Activated CD4-positive, alpha-beta T cell treated with anti-CD3 and anti-CD28 coated beads, Interleukin-2, amount 50 U/mL, for 48 hours (primary cell): Measurements from ENCODE around the gene SYCE3.
A peak's percentile ranks its signal among the peaks of the same experiment; 100 is the strongest.

Experiments
- DNase-seq, 2 experiments: peaks; one replicate each; pipeline ENCODE4 v3.0.0-alpha.2; 2020

Gene SYCE3

DNA sequence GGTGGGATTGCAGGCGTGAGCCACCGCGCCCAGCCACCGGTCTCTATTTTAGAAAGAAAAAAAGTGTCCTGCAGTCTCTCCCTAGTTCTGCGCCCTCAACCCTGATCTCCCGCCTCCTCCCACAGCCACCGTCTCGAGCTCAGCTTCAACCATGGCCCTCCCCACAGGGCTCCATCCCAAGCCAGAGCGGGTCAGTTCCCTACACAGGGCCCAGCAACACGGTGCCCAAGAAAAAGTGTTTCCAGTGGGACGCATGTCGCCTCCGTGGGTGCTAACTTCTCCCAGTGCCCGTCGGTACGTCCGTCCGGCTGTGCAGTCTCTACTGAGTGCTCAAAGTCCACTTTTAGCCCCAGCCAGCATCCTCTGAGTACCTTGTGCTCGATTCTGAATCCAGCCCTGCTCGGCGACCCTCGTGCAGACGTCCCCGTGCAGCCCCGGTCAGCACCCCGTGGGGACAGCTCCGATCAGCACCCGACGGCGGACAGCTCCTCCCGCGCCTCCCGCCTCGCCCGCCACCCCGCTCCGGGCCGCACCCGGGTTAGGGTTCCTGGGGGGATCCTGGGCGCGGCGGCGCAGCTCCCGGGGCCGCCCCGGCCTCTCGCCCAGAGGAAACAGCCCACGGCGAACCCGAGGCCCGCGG is 37.2 kb upstream of the SYCE3 start:
- peak; percentile 63 to 69 for DNase-seq

DNA sequence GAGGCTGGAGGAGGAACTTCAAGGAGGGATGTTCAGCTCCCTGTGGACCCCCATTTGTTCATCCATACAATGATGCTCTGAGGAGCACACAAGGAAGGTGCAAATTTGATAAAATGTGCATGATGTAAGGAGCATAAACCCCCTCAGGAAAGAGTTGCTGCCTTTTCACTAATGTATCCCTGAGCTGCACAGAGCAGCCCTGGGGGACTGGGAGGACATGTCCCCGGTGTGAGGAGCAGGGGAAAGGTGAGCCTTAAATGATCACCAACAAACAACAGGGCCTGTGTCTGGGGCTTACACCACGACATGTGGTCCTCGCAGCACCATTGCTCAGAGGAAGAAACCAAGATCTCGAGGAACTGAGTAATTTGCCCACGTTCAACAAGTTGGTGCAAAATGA is 34.4 kb upstream of the SYCE3 start:
- DNase-seq, result no peak

DNA sequence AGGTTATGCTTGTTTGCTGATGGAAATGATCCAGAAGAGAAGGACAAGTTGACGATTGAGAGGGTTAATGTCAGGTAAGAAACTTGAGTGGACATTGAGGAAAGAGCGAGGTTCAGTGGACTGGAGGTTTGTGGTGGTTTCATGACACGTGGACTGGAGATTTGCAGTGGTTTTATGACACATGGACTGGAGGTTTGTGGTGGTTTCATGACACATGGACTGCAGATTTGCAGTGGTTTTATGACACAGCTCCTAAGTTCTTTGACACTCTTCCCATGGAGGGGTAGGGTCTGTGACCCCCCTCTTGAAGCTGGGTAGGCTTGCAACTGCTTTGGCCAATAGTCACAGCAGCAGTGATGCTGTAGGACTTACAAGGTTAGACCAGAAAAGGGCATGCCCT is 32.5 kb upstream of the SYCE3 start:
- DNase-seq, result no peak

DNA sequence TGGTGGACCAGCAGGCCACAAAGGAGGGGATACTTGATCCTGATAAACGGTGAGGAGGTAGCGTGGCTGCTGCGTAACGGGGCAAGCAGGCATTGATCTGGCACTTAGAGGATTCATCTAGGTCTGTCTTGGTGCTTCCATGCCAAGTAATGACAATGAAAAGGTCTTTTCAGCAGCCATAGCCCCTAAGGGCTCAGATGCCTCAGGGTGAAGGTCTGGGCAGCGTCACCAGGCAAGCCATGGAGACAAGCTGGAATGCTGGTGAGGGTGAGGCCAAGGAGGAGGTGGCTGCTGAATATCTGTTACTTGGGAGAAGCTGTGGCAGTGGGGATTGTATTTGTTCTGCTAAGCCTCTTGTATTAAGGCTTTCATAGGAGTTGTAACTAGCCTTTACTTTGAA is 24.7 kb upstream of the SYCE3 start:
- DNase-seq, result no peak

DNA sequence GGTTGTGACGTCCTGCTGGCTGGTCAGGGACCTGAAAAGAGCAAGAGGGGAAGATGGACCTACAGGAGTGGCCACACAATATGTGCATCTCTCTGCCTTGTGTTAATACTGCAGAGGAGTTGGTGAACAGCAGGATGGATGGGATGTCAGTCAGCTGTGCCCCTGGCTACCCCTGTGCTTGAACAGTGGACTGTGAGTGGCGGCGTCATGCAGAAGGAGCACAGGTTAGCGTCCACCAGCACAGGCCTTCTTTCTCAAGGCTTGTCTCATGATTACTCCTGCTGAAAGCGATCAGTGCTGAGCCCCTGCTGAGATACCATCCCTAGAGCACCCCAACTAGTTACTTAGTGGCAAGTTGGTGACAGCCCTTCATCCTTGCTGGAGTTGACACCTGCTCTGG is 23.7 kb upstream of the SYCE3 start:
- DNase-seq, result no peak

DNA sequence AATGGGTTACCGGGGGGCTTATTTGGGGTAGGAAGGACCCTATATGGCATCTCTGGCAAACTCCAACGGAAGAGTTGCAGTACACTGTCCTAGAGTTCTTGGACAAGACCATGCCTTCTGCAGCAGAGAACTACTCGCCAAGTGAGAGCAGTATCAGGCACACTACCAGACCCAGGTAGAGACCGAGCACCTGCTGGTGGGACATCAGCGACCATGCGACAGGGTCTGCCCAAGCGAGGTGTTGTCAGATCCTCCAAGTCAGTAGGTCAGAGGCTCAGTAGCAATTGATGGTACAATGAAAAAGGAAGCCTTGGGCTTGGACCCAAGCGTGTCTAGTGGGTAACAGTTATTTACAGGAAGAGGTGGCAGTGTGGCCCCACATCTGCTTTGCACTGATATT is 23.1 kb upstream of the SYCE3 start:
- no peak for DNase-seq

DNA sequence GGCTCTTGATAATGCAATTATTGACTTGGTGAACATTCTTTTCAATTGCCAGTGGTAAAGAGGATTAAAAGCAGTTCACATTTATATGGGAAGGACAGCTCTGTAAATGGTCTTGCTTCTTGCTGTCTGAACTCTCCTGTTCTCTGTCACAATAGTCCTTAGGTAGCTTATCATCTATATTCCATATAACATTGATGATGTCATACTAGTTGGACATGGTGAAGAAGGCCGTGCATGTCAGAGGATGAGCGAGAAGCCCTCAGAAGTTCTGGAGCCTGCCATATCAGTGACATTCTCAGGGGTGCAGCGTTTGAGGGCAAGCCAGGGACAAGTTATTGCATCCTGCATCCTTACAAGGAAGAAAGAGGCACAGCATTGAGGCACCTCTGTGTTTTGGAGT is 22.5 kb upstream of the SYCE3 start:
- DNase-seq, result no peak

DNA sequence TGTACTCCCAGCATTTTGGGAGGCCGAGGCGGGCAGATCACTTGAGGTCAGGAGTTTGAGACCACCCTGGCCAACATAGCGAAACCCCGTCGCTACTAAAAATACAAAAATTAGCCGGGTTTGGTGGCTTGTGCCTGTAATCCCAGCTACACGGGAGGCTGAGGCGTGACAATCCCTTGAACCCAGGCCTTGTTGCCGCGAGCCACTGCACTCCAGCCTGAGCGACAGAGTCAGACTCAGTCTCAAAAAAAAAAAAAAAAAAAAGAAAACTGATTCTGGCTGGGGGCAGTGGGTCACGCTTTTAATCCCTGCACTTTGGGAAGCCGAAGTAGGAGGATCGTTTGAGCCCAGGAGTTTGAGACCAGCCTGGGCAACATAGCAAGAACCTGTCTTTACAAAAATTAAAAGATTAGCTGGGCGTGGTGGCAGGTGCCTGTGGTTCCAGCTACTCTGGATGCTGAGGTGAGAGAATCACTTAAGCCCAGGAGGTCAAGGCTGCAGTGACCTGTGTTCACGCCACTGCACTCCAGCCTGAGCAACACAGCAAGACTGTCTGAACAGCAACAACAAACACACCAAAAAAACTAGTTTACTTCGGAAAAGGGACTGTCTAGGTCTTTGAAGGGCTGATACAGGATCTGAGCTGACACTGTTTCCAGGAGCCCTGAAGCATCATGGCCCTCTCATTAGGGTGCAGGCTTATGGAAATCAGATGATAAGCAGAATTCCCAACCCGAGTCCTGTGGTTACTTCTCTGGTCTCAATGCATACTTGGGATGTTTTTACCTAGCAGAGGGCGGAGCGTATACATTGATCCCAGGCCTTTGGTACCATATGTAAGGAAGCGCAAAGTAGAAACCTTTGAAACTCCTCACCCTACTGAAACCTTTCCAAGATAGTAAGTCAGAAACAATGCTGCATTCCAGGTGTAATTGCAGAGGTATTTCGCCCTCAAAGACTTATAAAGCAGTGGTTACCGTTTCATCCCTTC is 21.7 kb upstream of the SYCE3 start:
- DNase-seq, result no peak

DNA sequence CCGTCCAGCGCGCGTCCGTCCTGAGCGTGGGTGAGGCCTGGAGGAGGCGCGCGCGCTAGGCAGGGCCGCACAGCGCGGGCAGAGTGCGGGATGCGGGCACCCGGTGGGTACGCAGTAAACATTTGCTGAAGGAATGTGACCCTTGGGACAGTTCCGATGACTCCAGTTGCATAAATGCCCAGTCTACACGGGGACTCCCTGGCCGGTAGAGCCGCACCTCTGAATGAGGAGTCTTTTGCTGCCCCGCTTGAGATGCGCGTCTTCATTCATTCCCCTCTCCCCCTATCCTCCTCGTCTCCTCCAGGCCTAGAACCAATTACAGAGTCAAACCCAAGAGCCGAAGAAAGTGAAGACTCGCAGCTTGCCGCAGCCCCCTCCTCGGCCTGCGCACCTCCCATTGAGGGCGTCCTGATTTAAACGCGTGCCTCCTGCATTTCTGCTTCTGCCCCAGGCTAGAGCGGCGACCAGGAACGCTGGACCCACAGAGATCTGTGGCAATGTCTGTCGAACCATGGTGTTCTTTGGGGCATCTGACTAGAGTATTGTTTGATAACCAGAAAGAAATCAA is 20.7 kb upstream of the SYCE3 start:
- DNase-seq, result no peak

DNA sequence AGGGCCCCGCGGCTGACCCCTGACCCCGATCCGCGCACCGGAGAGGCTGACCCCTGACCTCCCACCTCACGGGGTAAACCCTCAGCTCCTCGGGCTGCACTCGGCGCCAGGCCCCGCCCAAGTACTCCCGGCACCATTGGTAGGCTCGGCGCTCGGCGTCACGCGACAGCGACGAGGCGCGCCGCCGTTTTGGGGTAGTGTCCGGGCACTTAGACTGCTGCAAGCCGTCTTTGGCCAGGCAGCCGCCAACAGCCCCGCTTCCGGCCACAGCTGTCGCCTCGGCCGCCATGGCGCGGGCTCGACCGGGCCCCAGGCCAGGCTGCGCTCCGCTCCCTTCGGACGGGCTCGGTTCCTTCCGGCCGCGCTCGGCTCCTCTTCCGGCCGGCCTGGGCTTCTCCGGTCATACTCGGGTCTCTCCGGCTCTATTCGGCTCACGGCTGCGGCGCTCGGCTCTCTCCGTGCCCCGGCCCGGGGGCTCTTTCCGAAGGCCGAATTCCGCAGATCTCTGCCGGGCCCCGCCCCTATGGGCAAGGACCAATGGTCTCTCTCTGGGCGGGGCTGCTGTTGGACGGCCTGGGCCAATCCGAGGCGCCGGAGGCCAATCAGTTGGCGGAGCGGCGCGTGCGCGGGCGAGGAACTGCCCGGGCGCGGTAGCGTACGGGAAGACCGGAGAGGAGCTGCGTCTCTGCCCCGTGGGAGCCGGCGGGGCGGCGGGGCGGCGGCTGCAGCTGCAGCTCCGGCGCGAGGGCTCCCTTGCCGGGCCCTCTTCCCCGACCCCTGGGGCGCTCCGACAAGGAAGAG is 20.0 kb upstream of the SYCE3 start, which contains the start of gene CHKB:
CHKB (minus strand) TSS at position 357 of the 801 bp plus-strand sequence; CDS start at position 289, 68 bp downstream.
- peak; percentile 98 to 99 for DNase-seq

DNA sequence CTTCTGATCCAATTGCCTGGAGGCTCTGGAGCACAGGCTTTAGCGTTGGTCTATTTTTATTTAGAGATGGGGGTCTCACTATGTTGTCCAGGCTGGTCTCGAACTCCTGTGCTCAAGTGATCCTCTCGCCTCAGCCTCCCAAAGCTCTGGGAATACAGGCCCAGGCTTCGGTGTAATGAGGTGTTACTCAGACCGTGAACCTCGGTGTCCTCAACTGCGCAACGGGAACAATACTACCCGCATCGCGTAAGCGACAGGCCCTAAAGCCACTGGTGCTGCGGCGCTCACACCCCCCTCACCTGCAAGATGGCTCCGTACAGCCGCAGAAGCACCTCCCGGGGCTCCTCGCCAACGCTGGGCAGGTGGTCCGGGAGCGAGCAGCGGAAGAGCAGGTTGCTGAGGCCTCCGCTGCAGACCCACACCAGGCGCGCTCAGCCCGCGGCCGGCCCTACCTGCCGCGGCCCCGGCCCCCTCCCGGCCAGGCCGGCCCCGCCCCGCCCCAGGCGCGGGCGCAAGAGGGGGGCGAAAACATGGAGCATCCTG is 19.3 kb upstream of the SYCE3 start:
- DNase-seq, result peak; percentile 35 to 56

DNA sequence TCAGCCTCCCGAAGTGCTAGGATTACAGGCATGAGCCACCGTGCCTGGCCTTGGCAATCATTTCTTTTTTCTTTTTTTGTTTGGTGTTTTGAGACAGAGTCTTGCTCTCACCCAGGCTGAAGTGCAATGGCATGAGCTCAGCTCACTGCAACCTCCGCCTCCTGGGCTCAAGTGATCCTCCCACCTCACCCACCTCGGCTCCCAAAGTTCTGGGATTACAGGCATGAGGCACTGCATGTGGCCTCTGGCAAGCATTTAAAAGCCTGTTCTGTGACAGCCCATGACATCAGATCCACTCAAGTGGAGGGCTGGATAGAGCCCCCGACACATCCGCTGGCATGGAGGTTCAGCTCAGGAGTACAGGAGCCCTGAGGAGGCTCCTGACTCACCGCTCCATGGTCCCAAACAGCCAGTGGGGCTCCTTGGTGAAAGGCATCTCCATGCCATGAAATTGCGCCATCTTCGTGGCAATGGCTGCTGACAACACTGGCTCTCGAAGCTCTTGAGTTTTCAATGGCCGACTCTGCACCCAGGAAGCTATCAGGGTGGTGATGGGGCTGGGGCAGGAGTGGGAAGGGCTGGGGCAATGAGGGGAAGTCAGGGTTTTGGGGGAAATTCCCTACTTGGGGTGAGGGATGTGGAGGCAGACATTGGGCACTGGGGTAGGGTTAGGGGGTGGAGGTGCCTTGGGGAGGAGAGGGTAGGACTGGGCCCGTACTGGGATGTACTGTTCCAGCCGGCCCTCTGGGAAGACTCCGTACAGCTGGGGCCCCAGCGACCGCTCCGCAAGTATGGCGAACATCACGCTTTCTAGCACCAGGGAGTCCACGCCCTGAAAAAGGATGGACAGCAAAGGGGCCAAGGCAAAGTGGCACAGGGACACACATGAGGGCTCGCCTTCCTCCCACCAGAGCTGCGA is 18.6 kb upstream of the SYCE3 start:
- DNase-seq, result no peak

DNA sequence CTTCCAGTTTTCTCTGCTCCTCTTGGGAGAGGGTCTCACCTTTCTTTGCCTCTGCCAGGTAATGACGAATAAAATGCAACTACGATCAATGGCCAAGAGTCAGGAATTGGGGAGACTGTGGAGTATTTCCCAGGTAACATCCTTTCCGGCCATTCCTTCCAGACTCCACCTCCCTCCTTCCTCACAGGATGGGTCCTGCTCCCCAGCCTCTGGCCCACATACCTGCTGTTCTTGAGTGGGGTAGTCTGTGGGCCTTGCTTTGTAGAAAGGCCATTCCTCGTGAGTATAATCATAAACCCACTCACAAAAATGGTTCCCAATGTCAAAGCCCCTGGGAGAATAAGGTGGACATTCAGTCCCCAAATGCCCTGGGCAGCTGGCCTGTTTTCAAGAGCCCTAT is 17.0 kb upstream of the SYCE3 start:
- DNase-seq, result no peak

DNA sequence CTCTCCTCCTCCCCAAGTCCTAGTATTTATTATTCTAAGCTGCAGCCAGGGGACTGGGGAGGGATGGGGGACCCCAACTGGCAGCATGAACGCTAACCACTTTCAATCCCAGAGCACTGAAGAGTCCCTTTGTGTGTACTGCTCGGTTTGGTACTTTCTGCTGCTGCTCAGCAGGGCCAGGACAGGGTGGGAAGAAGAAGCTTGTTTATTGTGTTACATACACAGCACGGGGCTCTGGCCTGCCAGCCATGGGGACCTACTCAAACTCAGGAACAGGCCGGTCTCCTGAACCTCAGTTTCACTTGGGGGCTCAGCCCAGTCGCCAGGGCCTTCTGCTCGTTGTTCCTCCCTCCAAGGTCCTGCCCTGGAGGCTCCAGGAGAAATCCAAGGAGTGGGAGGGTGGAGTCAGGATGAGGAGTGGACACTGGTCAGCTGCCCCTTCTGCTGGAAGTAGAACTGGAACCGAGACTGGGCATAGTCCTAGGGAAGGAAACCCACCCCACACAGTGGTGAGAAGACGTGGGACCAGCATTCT is 16.1 kb upstream of the SYCE3 start:
- DNase-seq, result no peak

DNA sequence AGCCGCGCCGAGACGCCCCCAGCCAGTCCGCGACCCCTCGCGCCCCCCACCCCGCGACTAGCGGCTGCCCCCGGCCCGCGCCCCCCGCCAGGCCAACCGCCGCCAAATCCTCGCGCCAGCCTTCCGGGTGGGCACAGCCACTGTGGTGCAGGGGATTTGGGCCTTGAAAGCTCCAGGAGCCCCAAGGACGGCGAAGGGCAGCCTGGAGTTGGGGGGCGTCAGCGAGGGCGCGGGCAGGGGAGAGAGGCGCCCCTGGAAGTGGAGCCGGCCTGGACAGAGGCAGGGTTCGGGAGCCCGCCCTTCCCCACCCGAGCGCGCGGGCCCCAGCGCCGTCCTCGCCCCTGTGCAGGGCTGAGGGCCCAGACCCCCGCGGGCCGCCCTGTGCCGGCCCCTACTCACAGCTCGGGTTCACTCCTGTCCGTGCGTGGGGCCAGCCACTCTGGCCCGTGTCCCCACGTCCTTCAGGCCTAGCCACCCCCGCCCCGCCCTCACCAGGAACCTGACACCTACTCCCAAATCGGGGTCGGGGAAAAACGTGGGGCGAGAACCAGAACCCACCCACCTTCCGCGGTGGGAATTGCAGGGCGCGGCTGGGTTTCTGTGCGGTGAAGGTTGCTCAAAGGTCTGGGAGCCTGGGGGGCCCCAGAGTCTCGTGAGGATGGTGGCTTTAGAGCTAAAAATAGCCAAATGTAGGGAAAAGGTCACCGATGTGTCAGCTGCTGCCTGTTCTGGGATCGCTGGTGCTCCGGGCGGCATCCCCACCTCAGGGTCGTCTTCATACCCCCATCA is 15.5 kb upstream of the SYCE3 start, which contains the start of gene CPT1B:
CPT1B (minus strand) TSS at position 441 of the 789 bp plus-strand sequence. CDS start 512 bp downstream, outside the sequence.
- no peak for DNase-seq

DNA sequence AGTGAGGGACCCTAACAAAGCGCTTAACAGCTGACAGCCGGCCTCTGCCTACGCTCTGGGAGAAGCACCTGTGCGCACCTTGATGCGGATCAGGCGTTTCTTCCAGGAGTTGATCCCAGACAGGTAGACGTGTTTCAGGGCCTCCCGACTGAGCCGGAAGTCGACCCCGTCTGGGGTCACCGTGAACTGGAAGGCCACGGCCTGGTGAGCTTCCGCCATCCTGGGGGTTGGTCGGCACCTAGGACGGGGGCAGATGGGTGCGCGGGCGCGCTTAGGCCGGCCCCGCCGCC is 14.9 kb upstream of the SYCE3 start:
- no peak for DNase-seq

DNA sequence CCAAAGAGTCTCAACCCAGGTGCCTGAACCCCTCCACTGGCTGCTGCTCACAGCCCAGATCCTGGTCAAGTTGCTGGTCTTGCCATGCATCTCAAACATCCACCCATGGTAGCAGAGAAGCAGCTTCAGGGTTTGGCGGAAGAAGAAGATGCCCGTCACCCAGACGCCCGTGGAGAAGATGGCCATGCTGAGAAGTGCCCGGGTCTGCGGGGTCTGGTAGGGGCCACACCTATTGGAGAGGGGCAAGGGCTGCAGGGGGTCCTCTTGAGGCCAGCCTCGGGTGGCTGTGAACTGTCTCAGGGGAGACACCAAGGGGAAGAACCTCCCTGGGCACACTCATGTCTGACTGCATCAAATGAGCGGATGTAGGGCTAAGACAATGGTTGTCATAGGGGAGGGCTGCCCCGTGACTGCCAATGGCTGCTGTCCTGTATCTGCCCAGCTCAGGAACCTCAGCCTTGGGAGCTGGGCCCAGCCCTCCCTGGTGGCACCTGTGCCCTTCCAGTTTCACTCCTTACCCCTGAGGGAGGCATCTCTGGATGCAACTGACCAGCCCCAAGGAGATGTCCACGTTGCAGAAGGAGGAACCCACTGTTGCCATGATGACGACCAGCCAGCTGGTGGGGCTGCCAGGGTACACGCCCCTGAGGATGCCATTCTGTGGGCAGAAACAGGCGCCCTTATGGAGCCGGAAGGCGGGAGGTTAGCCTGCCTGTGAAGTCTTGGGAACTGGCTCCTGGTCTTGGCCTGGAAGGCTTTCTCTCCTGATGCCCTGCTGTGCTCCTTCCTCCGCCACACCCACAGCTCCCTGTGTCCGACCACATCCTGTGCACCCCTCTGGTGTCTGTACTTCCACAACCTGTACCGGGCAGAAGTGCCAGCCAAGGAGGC is 14.3 kb upstream of the SYCE3 start:
- no peak for DNase-seq

DNA sequence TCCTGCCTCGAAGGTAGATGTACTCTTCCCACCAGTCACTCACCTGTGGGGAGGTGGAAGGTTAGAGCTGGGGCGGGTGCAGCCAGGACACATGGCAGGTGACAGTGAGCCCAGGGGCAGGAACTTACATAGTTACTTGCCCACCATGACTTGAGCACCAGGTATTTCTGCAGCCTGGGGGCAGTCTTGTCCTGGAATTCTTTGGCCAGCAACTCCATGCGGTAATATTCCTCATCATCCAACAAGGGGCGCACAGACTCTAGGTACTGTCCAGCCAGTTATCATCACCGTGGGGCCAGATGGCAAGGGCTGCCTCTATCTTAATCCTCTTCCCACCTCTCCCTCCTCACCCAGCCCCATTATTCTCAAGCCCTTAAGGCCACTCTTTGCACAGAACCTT is 13.4 kb upstream of the SYCE3 start:
- DNase-seq, result no peak

DNA sequence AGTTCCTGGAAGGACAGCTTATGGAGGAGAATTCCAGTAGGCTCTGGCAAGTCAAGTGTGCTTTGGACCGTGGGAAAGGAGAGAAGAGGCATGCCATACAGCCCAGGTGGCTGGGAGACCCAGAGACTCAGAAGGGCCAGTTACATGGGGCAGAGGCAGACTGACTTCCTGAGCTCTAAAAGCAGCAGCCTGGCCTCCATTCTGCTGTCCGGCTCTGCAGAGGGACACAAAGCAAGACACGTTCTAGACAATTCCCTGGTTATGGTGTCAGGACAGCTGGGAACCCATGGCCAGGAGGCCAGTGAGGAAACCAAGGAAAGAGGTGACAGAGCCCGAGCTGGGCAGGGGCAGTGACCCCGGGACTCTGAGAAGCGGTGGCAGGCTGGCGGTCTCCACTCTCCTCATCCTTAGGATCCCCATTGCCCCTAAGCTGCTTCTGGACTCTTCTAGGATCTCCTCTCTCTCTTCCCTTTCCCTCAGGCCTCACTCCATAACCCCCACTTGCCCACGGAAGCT is 12.8 kb upstream of the SYCE3 start:
- DNase-seq, result no peak
